ENCODE measurements around the gene GLIPR1L2.

Gene GLIPR1L2

GRCh38 chr12:75474116-75474515, 83.2 kb downstream of the GLIPR1L2 start:
- no peaks in the 10 kb centered on the region for H3K36me3 ChIP-seq (ENCODE audit: insufficient read depth, low read length)
- no peaks in the 10 kb centered on the region for H3K27me3 ChIP-seq (ENCODE audit: insufficient read depth, low read length)
- H3K27ac ChIP-seq (ENCODE audit: low read depth, low read length) = no peak overlapping the region
- no peak overlapping the region for H3K4me3 ChIP-seq (ENCODE audit: low read depth, low read length)
- no peak overlapping the region for H2AFZ ChIP-seq (ENCODE audit: low read length, unreplicated experiment)
- H3K4me1 ChIP-seq (ENCODE audit: control insufficient read depth, insufficient read depth, low read length, unreplicated experiment) = peaks cover 12% of the 10 kb centered on the region
- H3K79me2 ChIP-seq (ENCODE audit: control insufficient read depth, insufficient read depth, low read length, unreplicated experiment) = no peaks in the 10 kb centered on the region

DNA sequence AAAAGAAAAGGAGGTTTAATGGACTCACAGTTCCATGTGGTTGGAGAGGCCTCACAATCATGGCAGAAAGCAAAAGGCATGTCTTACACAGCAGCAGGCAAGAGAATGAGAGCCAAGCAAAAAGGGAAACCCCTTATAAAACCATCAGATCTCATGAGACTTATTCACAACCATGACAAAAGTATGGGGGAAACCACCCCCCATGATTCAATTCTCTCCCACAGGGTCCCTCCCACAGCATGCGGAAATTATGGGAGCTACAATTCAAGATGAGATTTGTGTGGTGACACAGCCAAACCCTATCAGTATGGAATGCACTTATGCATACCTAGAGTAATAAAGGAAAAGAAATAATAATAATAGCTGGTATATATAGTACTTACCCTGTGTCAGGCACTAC, 85.2 kb downstream of the GLIPR1L2 start:
- Histone ChIP-seq H3K4me3 (ENCODE audit: low read depth, low read length) (no peak overlapping the region), H3K27me3 (ENCODE audit: insufficient read depth, low read length) (no peaks in the 10 kb centered on the region), H3K4me1 (ENCODE audit: control insufficient read depth, insufficient read depth, low read length, unreplicated experiment) (peaks cover 21% of the 10 kb centered on the region), H3K27ac (ENCODE audit: low read depth, low read length) (no peak overlapping the region), H3K79me2 (ENCODE audit: control insufficient read depth, insufficient read depth, low read length, unreplicated experiment) (peaks cover 3% of the 10 kb centered on the region), H3K36me3 (ENCODE audit: insufficient read depth, low read length) (no peaks in the 10 kb centered on the region), H2AFZ (ENCODE audit: low read length, unreplicated experiment) (no peak overlapping the region)

DNA sequence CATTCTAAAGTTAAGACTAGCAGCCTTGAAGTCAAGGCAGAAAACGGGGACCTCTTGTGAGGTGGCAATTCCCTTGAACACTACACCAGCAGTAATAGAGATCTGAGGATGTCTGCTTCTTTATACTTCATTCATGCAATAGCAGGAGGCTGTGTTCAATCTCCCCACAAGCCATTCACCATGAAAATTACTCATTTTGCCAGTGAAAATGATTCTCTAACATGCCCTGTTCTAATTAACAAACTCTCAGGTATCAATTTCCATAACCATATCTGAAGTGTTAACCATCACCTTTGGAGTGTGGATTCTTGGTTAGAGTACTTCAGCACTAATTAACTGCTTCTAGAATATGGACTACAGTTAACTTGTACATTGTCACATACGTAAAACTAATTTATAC, 86.2 kb downstream of the GLIPR1L2 start:
- Histone ChIP-seq H3K79me2 (ENCODE audit: control insufficient read depth, insufficient read depth, low read length, unreplicated experiment) (peaks cover 14% of the 10 kb centered on the region), H3K27me3 (ENCODE audit: insufficient read depth, low read length) (no peaks in the 10 kb centered on the region), H3K4me3 (ENCODE audit: low read depth, low read length) (no peak overlapping the region), H3K36me3 (ENCODE audit: insufficient read depth, low read length) (no peaks in the 10 kb centered on the region), H2AFZ (ENCODE audit: low read length, unreplicated experiment) (no peak overlapping the region), H3K4me1 (ENCODE audit: control insufficient read depth, insufficient read depth, low read length, unreplicated experiment) (peaks cover 23% of the 10 kb centered on the region), H3K27ac (ENCODE audit: low read depth, low read length) (no peak overlapping the region)

- Histone ChIP-seq H3K36me3 (ENCODE audit: insufficient read depth, low read length) (no peaks in the 10 kb centered on the region), H3K79me2 (ENCODE audit: control insufficient read depth, insufficient read depth, low read length, unreplicated experiment) (peaks cover 25% of the 10 kb centered on the region), H3K27ac (ENCODE audit: low read depth, low read length) (peak overlapping the region; percentile 69), H3K27me3 (ENCODE audit: insufficient read depth, low read length) (no peaks in the 10 kb centered on the region), H2AFZ (ENCODE audit: low read length, unreplicated experiment) (peak overlapping the region; percentile 90), H3K4me1 (ENCODE audit: control insufficient read depth, insufficient read depth, low read length, unreplicated experiment) (peaks cover 31% of the 10 kb centered on the region), H3K4me3 (ENCODE audit: low read depth, low read length) (no peak overlapping the region)
Observed at GRCh38 chr12:75478116-75478794, 87.4 kb downstream of the GLIPR1L2 start.

DNA sequence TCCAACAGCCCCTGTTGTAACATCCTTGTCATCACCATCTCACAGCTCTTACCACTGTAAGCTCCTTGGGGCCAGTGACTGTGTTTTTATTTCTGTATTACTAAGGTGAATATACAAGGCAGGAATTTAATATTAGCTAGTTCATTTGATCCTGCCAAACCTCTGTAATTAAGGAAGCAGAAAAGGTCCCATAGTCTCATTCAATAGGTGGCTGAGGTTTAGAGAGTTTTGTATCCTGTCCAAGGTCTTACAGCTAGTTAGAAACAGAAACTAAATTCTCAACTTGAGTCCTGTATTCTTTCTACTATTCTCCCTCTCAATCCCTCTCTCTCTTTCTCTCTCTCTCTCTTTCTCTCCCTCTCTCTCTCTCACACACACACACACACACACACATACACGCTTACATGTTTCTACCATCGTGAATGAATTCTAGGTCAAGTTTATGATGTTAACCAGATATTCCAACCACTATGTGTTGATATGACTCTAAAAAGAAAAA, 89.1 kb downstream of the GLIPR1L2 start:
- Histone ChIP-seq H3K4me3 (ENCODE audit: low read depth, low read length) (peak overlapping the region; percentile 92), H3K4me1 (ENCODE audit: control insufficient read depth, insufficient read depth, low read length, unreplicated experiment) (peaks cover 43% of the 10 kb centered on the region), H3K27ac (ENCODE audit: low read depth, low read length) (peak overlapping the region; percentile 97), H2AFZ (ENCODE audit: low read length, unreplicated experiment) (peak overlapping the region; percentile 50), H3K36me3 (ENCODE audit: insufficient read depth, low read length) (no peaks in the 10 kb centered on the region), H3K27me3 (ENCODE audit: insufficient read depth, low read length) (no peaks in the 10 kb centered on the region), H3K79me2 (ENCODE audit: control insufficient read depth, insufficient read depth, low read length, unreplicated experiment) (peaks cover 42% of the 10 kb centered on the region)

- peak within 1 kb of the TSS; percentile 50 for H2AFZ ChIP-seq (ENCODE audit: low read length, unreplicated experiment)
- H3K4me3 ChIP-seq (ENCODE audit: low read depth, low read length) = peak within 1 kb of the TSS; percentile 92
- no peaks in the 10 kb centered on the region for H3K36me3 ChIP-seq (ENCODE audit: insufficient read depth, low read length)
- H3K4me1 ChIP-seq (ENCODE audit: control insufficient read depth, insufficient read depth, low read length, unreplicated experiment) = peaks cover 43% of the 10 kb centered on the region
- peaks cover 44% of the 10 kb centered on the region for H3K79me2 ChIP-seq (ENCODE audit: control insufficient read depth, insufficient read depth, low read length, unreplicated experiment)
- no peaks in the 10 kb centered on the region for H3K27me3 ChIP-seq (ENCODE audit: insufficient read depth, low read length)
- H3K27ac ChIP-seq (ENCODE audit: low read depth, low read length) = peak within 1 kb of the TSS; percentile 97
Observed at GRCh38 chr12:75480469-75480949, 89.6 kb downstream of the GLIPR1L2 start, which contains the start of gene GLIPR1. Gene GLIPR1, plus strand, starts transcription at chr12:75480755. Its CDS starts 126 bp downstream, at chr12:75480881.

- peak overlapping the region; percentile 35 for H2AFZ ChIP-seq (ENCODE audit: low read length, unreplicated experiment)
- peaks cover 43% of the 10 kb centered on the region for H3K4me1 ChIP-seq (ENCODE audit: control insufficient read depth, insufficient read depth, low read length, unreplicated experiment)
- H3K27ac ChIP-seq (ENCODE audit: low read depth, low read length) = peak overlapping the region; percentile 97
- no peaks in the 10 kb centered on the region for H3K27me3 ChIP-seq (ENCODE audit: insufficient read depth, low read length)
- peak overlapping the region; percentile 92 for H3K4me3 ChIP-seq (ENCODE audit: low read depth, low read length)
- peaks cover 49% of the 10 kb centered on the region for H3K79me2 ChIP-seq (ENCODE audit: control insufficient read depth, insufficient read depth, low read length, unreplicated experiment)
- peaks cover 5% of the 10 kb centered on the region; the same call in 1 of the 2 replicates for H3K36me3 ChIP-seq (ENCODE audit: insufficient read depth, low read length)
Observed at GRCh38 chr12:75481013-75481705, 90.3 kb downstream of the GLIPR1L2 start.

DNA sequence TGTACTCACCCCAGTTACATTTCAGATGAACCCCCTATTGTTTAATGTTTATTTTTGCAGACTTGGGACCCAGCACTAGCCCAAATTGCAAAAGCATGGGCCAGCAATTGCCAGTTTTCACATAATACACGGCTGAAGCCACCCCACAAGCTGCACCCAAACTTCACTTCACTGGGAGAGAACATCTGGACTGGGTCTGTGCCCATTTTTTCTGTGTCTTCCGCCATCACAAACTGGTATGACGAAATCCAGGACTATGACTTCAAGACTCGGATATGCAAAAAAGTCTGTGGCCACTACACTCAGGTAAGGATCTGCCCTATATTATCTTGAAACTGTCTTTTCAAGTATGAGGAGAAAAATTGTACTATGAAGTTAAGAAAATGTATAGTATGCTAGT, 90.9 kb downstream of the GLIPR1L2 start:
- Histone ChIP-seq H3K27me3 (ENCODE audit: insufficient read depth, low read length) (no peaks in the 10 kb centered on the region), H3K4me3 (ENCODE audit: low read depth, low read length) (peak overlapping the region; percentile 92), H2AFZ (ENCODE audit: low read length, unreplicated experiment) (no peak overlapping the region), H3K4me1 (ENCODE audit: control insufficient read depth, insufficient read depth, low read length, unreplicated experiment) (peaks cover 48% of the 10 kb centered on the region), H3K36me3 (ENCODE audit: insufficient read depth, low read length) (peaks cover 10% of the 10 kb centered on the region; the same call in 1 of the 2 replicates), H3K79me2 (ENCODE audit: control insufficient read depth, insufficient read depth, low read length, unreplicated experiment) (peaks cover 55% of the 10 kb centered on the region), H3K27ac (ENCODE audit: low read depth, low read length) (peak overlapping the region; percentile 97)

Data from ACC112 (cell line).